AG08396 (cell line): ENCODE results near the gene TAF11L14.

Experiments used
- DNase-seq: peaks from one replicate; pipeline ENCODE4 v3.0.0; 2012; ENCODE audit warnings: low spot score, mixed read lengths

The TAF11L14 gene

DNA sequence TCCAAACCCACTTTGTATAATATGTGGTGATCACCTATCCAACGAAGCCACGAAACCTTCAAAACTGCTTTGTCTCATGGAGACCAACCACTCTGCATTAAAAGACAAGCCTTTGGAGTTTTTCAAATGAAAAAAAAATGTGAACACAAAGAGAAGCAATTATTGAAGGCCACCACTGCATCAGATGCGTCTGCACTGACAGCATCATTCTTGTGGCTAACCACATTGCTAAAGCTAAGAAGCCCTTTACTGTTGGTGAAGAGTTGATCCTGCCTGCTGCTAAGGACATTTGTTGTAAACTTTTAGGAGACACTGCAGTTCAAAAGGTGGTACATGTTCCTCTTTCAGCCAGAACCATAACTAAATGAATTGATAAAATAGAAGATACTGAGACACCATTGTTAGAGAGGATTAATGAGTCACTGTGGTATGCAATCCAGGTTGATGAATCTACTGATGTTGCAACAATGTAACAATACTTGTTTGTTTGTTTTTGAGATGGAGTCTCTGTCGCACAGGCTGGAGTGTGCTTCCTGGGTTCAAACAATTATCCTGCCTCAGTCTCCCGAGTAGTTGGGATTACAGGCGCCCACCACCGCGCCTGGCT is 45.4 kb downstream of the TAF11L14 start:
- DNase-seq = no peak

GRCh38 chr5:17680737-17681136 is 46.5 kb downstream of the TAF11L14 start:
- no peak for DNase-seq
